WTC11 (cell line): ENCODE data around the gene DNAJC8.

Experiments
- CREB1 ChIP-seq: sonication (generic); formaldehyde crosslinking; IDR thresholded peaks from 2 replicates; pipeline ENCODE4 v1.8.0; 2023; ENCODE audit warnings: mild to moderate bottlenecking, missing genetic modification reagents
- TF ChIP-seq, protein P1 (sequence below): fragments of 200-600 bp; IDR thresholded peaks from 2 replicates; pipeline ENCODE4 v1.8.0; 2022; ENCODE audit warnings: antibody characterized with exemption
- TF ChIP-seq, protein P2 (sequence below): sonication (generic); formaldehyde crosslinking; conservative IDR thresholded peaks from 2 replicates; pipeline ENCODE4 v1.8.1; 2022; ENCODE audit warnings: mild to moderate bottlenecking, missing genetic modification reagents
- TF ChIP-seq, protein P3 (sequence below): sonication (generic); formaldehyde crosslinking; IDR thresholded peaks from 2 replicates; pipeline ENCODE4 v1.8.1; 2022; ENCODE audit warnings: mild to moderate bottlenecking, missing genetic modification reagents, moderate library complexity, borderline replicate concordance
- TF ChIP-seq, protein P4 (sequence below): sonication (generic); formaldehyde crosslinking; IDR thresholded peaks from 2 replicates; pipeline ENCODE4 v1.8.1; 2022; ENCODE audit warnings: mild to moderate bottlenecking, moderate library complexity, missing genetic modification reagents
- TF ChIP-seq, protein P5 (sequence below): sonication (generic); formaldehyde crosslinking; IDR thresholded peaks from 2 replicates; pipeline ENCODE4 v1.8.1; 2022; ENCODE audit warnings: low read depth, missing genetic modification reagents, borderline replicate concordance

DNA sequence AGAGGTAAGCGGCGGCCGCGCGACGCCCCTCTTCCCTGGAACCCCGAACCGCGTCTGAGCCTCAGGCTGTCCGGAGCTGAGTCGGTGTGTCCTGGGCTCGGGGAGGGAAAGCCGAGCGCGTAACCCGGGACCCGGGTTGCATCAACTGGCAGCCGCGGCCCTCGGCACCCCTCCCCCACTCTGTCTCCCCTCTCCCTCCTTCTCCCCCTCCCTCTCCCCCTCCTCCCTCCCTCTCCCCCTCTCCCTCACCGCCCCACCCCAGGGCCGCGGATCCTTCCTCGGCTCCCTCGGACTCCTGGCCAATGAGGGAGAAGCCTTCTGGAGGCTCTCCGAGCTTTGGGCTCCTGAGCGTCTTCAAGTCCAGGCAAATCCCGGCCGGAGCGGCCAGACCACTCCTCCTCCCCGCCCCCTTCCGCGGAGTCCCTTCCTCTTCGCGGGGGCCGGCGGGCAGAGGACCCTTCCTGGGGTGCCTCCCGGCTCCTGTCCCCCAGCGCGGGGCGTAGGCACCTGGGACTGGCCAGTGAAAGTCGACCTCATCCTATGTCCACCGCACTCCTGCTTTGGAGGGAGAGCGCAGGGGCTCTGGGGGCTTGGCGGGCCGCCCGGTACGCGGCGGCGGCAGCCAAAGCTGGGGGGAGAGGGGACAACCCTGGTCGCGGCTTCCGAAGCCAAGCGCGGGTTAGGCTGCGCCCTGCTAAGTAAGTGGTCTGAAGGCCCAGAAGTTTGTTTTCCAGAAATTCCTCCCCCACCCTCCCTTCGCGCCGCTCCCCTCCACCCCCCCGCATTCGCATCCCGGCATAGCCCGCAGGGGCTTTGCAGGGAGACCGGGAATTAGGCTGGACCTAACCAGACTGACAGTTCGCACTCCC is 27.3 kb upstream of the DNAJC8 start:
- no peak for TF ChIP-seq CREB1
- TF ChIP-seq, protein P1, sequence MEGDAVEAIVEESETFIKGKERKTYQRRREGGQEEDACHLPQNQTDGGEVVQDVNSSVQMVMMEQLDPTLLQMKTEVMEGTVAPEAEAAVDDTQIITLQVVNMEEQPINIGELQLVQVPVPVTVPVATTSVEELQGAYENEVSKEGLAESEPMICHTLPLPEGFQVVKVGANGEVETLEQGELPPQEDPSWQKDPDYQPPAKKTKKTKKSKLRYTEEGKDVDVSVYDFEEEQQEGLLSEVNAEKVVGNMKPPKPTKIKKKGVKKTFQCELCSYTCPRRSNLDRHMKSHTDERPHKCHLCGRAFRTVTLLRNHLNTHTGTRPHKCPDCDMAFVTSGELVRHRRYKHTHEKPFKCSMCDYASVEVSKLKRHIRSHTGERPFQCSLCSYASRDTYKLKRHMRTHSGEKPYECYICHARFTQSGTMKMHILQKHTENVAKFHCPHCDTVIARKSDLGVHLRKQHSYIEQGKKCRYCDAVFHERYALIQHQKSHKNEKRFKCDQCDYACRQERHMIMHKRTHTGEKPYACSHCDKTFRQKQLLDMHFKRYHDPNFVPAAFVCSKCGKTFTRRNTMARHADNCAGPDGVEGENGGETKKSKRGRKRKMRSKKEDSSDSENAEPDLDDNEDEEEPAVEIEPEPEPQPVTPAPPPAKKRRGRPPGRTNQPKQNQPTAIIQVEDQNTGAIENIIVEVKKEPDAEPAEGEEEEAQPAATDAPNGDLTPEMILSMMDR, result no peak
- TF ChIP-seq, protein P2, sequence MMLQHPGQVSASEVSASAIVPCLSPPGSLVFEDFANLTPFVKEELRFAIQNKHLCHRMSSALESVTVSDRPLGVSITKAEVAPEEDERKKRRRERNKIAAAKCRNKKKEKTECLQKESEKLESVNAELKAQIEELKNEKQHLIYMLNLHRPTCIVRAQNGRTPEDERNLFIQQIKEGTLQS (CRISPR knock-in tag), result no peak
- TF ChIP-seq, protein P3, sequence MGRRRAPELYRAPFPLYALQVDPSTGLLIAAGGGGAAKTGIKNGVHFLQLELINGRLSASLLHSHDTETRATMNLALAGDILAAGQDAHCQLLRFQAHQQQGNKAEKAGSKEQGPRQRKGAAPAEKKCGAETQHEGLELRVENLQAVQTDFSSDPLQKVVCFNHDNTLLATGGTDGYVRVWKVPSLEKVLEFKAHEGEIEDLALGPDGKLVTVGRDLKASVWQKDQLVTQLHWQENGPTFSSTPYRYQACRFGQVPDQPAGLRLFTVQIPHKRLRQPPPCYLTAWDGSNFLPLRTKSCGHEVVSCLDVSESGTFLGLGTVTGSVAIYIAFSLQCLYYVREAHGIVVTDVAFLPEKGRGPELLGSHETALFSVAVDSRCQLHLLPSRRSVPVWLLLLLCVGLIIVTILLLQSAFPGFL (CRISPR knock-in tag), result no peak
- TF ChIP-seq, protein P4, sequence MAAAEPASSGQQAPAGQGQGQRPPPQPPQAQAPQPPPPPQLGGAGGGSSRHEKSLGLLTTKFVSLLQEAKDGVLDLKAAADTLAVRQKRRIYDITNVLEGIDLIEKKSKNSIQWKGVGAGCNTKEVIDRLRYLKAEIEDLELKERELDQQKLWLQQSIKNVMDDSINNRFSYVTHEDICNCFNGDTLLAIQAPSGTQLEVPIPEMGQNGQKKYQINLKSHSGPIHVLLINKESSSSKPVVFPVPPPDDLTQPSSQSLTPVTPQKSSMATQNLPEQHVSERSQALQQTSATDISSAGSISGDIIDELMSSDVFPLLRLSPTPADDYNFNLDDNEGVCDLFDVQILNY (CRISPR knock-in tag), result peak; percentile 40; the same call in 1 of the 2 replicates
- TF ChIP-seq, protein P5, sequence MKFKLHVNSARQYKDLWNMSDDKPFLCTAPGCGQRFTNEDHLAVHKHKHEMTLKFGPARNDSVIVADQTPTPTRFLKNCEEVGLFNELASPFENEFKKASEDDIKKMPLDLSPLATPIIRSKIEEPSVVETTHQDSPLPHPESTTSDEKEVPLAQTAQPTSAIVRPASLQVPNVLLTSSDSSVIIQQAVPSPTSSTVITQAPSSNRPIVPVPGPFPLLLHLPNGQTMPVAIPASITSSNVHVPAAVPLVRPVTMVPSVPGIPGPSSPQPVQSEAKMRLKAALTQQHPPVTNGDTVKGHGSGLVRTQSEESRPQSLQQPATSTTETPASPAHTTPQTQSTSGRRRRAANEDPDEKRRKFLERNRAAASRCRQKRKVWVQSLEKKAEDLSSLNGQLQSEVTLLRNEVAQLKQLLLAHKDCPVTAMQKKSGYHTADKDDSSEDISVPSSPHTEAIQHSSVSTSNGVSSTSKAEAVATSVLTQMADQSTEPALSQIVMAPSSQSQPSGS, result no peak
